Measurements from ENCODE around the gene NR1D2. TPM values are rescaled to one million over a fixed set of nuclear protein-coding genes. Genes with fewer than 3 reads are reported as not detected.

The NR1D2 gene
- total and polyA plus RNA-seq, 2 of the 13 experiments (the other 11 are each of a cell fraction or from before 2014, with no cell fraction given): 5.3 to 8.1 TPM

DNA sequence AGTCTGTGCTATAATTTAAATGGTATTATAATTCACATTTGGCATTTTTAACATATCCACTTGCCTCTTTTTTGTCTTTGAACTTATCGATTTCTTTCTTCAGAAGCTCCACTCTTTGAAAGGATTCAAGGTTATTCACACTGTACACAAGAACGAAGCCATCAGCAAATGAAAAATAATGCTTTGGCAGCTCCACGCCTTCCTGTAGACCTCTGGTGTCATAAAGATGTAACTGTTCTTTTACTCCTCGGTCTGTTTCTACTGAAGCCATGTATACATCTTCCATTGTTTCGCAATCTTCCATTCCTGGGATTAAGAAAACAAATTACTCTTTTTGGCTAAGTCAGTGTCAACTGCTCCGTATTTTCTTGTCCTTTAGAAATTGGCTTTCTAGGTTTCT, 44.3 kb upstream of the NR1D2 start:
- Histone ChIP-seq H3K9me3 (ENCODE audit: low read length) (no peaks in the 10 kb centered on the region), H3K4me3 (replicated peaks in 1 of 3; ENCODE audit: insufficient read depth in 1 of 3, low read depth in 2 of 3, low read length in 3 of 3) (no peak overlapping the region), H4K20me1 (ENCODE audit: insufficient read depth, low read length) (no peaks in the 10 kb centered on the region), H2AFZ (ENCODE audit: low read length) (no peak overlapping the region), H3K9ac (ENCODE audit: insufficient read depth, low read depth, low read length) (no peak overlapping the region), H3K36me3 (replicated peaks in 1 of 2; ENCODE audit: control insufficient read depth in 1 of 2, insufficient read depth in 2 of 2, low read length in 2 of 2) (peaks cover 5 to 25% of the 10 kb centered on the region in 2 experiments; a peak in 4 of 5 replicates), H3K4me1 (ENCODE audit: insufficient read depth, low read length) (peaks cover 10% of the 10 kb centered on the region), H3K4me2 (ENCODE audit: low read depth, low read length) (peak overlapping the region; percentile 12; the same call in 1 of the 2 replicates), H3K27ac (ENCODE audit: extremely low read length, insufficient read depth, low read length) (peak overlapping the region; percentile 26), H3K27me3 (ENCODE audit: control insufficient read depth in 1 of 2, insufficient read depth in 2 of 2, low read length in 2 of 2) (no peaks in the 10 kb centered on the region), H3K79me2 (ENCODE audit: insufficient read depth, low read length) (no peaks in the 10 kb centered on the region)
- BruUV-seq (replicated peaks): no TSS peak
- DNase-seq (ENCODE audit: low spot score): peak; percentile 68
- intact Hi-C loops (cut with micrococcal nuclease; ENCODE audit: unreplicated experiment): no loop called here
- no peak for FAIRE-seq
- POLR2A ChIA-PET: interaction anchor here (0.8 to 1.8 kb wide), 4 partner anchors 9 to 25 kb away, joined by 3 to 21 read pairs (median 4); partner anchors contain the start of genes NKIRAS1 and RPL15
- CTCF ChIA-PET (ENCODE audit: low intra/inter-chr PET ratio, low total read pairs): no interaction called here
- ATAC-seq: peak; percentile 96
- in situ Hi-C loops (cut with HindIII; ENCODE audit: extremely low pct_ligation_motif_present, low pct_unique_long_range_greater_than_20kb): no loop called here
- WGBS (ENCODE audit: low lambda C conversion rate): 64% methylated on average over 6 of the region's 6 CpGs
- TF ChIP-seq, protein P1, sequence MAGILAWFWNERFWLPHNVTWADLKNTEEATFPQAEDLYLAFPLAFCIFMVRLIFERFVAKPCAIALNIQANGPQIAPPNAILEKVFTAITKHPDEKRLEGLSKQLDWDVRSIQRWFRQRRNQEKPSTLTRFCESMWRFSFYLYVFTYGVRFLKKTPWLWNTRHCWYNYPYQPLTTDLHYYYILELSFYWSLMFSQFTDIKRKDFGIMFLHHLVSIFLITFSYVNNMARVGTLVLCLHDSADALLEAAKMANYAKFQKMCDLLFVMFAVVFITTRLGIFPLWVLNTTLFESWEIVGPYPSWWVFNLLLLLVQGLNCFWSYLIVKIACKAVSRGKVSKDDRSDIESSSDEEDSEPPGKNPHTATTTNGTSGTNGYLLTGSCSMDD (CRISPR knock-in tag; IDR thresholded peaks at IDR 0.05): no peak
- TF ChIP-seq KLF13 (CRISPR knock-in tag; IDR thresholded peaks at IDR 0.05) (no peak), HIVEP1 (CRISPR knock-in tag; IDR thresholded peaks at IDR 0.05) (no peak), IKZF4 (CRISPR knock-in tag; IDR thresholded peaks at IDR 0.05; ENCODE audit: borderline replicate concordance, low read depth, not compliant biosample characterization) (no peak), SAP130 (CRISPR knock-in tag; IDR thresholded peaks at IDR 0.05; ENCODE audit: low read depth) (peak; percentile 28; the same call in 1 of the 2 replicates), RARG (CRISPR knock-in tag; IDR thresholded peaks at IDR 0.05; ENCODE audit: low read depth) (no peak), ZNF713 (CRISPR knock-in tag; IDR thresholded peaks at IDR 0.05) (no peak), ZIK1 (CRISPR knock-in tag; IDR thresholded peaks at IDR 0.05; ENCODE audit: borderline replicate concordance, low read depth) (no peak), GATAD2A (CRISPR knock-in tag; IDR thresholded peaks at IDR 0.05) (peak; percentile 76), ZNF547 (CRISPR knock-in tag; IDR thresholded peaks at IDR 0.05) (no peak), SOX5 (CRISPR knock-in tag; IDR thresholded peaks at IDR 0.05; ENCODE audit: borderline replicate concordance) (peak; percentile 79; the same call in 1 of the 2 replicates), NCOA5 (CRISPR knock-in tag; IDR thresholded peaks at IDR 0.05) (no peak), ZNF670 (CRISPR knock-in tag; IDR thresholded peaks at IDR 0.05; ENCODE audit: borderline replicate concordance) (no peak), ZNF883 (CRISPR knock-in tag; IDR thresholded peaks at IDR 0.05; ENCODE audit: not compliant biosample characterization) (no peak), XBP1 (CRISPR knock-in tag; IDR thresholded peaks at IDR 0.05) (no peak), EEA1 (CRISPR knock-in tag; IDR thresholded peaks at IDR 0.05; ENCODE audit: borderline replicate concordance) (no peak), GTF3A (CRISPR knock-in tag; conservative IDR thresholded peaks at IDR 0.05) (no peak), KLF6 (CRISPR knock-in tag; IDR thresholded peaks at IDR 0.05) (no peak)
- TF ChIP-seq, protein P2, sequence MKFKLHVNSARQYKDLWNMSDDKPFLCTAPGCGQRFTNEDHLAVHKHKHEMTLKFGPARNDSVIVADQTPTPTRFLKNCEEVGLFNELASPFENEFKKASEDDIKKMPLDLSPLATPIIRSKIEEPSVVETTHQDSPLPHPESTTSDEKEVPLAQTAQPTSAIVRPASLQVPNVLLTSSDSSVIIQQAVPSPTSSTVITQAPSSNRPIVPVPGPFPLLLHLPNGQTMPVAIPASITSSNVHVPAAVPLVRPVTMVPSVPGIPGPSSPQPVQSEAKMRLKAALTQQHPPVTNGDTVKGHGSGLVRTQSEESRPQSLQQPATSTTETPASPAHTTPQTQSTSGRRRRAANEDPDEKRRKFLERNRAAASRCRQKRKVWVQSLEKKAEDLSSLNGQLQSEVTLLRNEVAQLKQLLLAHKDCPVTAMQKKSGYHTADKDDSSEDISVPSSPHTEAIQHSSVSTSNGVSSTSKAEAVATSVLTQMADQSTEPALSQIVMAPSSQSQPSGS (CRISPR knock-in tag; IDR thresholded peaks at IDR 0.05): no peak
- TF ChIP-seq, protein P3, sequence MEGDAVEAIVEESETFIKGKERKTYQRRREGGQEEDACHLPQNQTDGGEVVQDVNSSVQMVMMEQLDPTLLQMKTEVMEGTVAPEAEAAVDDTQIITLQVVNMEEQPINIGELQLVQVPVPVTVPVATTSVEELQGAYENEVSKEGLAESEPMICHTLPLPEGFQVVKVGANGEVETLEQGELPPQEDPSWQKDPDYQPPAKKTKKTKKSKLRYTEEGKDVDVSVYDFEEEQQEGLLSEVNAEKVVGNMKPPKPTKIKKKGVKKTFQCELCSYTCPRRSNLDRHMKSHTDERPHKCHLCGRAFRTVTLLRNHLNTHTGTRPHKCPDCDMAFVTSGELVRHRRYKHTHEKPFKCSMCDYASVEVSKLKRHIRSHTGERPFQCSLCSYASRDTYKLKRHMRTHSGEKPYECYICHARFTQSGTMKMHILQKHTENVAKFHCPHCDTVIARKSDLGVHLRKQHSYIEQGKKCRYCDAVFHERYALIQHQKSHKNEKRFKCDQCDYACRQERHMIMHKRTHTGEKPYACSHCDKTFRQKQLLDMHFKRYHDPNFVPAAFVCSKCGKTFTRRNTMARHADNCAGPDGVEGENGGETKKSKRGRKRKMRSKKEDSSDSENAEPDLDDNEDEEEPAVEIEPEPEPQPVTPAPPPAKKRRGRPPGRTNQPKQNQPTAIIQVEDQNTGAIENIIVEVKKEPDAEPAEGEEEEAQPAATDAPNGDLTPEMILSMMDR (CRISPR knock-in tag; IDR thresholded peaks at IDR 0.05): peak; percentile 32; the same call in 1 of the 2 replicates
- TF ChIP-seq, protein P4, sequence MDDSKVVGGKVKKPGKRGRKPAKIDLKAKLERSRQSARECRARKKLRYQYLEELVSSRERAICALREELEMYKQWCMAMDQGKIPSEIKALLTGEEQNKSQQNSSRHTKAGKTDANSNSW (CRISPR knock-in tag; IDR thresholded peaks at IDR 0.05; ENCODE audit: borderline replicate concordance): no peak

Measured in HepG2 (cell line).